LNCAP (cell line): ENCODE measurements around the gene MTERF2.

Experiments used
- TF ChIP-seq, protein P1 (sequence below): fragments of 450-650 bp; IDR thresholded peaks from 2 replicates; pipeline ENCODE4 v1.5.1; 2017; ENCODE audit warnings: mild to moderate bottlenecking

The MTERF2 gene

DNA sequence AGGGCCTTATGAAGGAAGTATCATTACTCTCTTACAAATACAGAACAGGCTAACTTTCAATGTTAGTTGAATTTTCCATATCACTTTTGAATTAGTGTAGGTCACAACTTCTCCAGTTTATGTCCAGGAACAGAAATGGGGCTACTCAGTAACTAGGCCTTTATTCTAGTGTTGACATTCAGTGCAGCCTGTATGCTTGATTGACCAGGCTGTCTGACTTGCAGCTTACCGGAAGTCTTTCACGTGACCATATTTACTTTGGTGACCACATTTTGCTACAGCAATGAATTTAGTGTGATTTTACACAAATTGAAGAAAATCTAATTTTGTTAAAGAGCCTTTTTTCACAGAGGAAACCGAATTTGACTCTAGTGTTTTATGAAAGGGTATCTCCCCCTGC, 12.4 kb downstream of the MTERF2 start:
- TF ChIP-seq, protein P1, sequence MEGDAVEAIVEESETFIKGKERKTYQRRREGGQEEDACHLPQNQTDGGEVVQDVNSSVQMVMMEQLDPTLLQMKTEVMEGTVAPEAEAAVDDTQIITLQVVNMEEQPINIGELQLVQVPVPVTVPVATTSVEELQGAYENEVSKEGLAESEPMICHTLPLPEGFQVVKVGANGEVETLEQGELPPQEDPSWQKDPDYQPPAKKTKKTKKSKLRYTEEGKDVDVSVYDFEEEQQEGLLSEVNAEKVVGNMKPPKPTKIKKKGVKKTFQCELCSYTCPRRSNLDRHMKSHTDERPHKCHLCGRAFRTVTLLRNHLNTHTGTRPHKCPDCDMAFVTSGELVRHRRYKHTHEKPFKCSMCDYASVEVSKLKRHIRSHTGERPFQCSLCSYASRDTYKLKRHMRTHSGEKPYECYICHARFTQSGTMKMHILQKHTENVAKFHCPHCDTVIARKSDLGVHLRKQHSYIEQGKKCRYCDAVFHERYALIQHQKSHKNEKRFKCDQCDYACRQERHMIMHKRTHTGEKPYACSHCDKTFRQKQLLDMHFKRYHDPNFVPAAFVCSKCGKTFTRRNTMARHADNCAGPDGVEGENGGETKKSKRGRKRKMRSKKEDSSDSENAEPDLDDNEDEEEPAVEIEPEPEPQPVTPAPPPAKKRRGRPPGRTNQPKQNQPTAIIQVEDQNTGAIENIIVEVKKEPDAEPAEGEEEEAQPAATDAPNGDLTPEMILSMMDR = no peak

DNA sequence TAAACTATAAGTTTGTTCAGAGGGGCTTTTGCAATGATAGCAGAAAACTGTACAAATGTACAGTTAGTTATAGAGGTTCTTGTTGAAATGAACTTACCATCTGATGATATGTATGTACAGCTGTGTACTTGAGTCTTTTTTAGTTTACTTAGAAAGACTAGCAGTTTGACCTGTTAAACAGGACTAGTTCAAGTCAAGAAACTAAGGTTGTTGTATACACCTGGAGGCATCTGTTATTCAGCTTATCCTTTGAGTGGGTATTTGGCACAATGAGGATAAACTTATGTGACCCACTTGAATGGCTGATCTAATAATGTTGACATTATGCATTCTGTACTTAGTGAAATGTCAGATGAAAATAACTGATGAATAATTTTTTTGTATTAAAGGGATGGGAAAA, 13.4 kb downstream of the MTERF2 start:
- TF ChIP-seq, protein P1 = no peak

DNA sequence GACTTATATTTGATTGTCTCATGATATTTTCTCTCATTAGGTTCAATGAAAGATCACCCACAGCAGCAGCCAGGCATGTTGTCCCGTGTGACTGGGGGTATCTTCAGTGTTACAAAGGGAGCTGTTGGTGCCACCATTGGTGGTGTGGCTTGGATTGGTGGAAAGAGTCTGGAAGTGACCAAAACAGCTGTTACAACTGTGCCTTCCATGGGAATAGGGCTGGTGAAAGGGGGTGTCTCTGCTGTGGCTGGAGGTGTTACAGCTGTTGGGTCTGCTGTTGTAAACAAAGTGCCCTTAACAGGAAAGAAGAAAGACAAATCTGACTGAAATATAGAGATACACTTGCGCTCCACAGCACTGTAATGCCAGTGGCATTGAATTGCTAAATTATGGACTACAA, 15.9 kb downstream of the MTERF2 start:
- TF ChIP-seq, protein P1 = no peak

DNA sequence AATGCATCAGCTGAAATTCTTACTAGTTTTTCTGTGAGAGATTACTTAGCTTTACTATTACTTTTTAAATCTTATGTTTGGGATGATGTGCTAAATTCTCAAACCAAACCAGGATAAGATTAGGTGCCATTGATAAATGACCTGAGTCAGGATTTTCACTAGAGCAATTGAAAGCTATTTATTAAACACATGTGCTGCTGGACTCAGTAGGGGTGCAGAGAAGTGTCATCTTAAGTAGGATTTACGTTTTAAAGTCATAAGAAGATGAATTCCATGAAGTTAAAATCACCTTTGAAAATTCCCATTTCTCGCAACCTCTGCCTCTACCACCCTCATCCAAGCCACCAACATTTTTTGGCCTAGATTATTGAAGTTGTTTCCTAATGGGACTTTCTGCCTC, 22.4 kb downstream of the MTERF2 start:
- TF ChIP-seq, protein P1 = no peak

DNA sequence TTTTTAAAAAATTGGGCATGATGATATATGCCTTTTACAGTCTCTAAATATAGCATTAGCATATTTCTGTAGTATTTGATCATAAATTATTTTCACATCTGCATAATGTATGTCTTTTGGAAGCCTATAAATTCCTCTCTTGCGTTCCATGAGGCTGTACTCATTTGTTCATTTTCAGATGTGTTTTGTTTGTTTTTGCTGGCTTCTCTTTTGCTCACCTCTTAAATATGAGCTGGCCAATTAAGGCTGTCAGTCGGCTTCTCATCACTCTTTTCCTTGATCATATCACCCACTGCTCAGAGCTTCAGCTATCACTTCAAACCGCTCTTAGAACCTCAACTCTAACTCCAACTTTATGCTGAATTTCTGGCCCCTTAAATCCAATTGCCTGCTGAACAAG, 24.7 kb downstream of the MTERF2 start:
- TF ChIP-seq, protein P1 = no peak

DNA sequence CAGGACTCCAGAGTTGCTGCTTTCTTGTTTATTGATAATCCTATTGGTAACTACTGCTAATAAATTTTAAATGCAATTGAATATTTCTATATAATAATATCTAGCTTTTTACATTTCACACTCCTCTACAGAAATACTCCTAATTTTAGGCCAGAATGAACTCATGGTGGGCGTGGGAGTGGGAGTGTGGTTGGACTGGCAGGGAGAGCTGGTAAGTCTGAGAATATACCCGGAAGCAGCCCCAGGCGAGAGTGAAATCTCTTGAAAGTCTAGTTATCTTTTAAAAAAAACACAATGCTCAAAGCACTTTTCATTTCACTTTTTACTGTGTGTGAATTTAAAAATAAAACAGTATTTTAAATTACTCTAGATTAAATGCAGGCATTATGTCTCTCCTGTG, 26.5 kb downstream of the MTERF2 start:
- TF ChIP-seq, protein P1 = no peak

DNA sequence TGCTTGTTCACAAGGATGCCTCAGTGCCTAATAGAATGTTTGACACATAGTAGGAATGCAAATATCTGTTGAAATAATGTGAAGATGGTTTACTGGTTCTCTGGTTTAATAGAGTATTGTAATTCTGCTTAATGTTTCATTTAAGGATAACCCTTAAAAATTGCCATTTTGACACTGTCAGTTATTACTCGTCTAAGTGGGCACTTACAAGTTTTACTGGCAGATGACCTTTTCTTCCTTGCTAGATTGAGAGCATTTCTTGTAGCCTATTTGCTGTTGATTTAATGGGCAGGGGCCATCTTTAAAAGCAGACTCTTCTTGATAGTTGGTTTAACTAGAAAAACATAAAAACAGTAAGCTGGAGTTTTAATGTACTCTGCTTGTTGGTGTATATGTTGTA, 29.4 kb downstream of the MTERF2 start:
- TF ChIP-seq, protein P1 = no peak

DNA sequence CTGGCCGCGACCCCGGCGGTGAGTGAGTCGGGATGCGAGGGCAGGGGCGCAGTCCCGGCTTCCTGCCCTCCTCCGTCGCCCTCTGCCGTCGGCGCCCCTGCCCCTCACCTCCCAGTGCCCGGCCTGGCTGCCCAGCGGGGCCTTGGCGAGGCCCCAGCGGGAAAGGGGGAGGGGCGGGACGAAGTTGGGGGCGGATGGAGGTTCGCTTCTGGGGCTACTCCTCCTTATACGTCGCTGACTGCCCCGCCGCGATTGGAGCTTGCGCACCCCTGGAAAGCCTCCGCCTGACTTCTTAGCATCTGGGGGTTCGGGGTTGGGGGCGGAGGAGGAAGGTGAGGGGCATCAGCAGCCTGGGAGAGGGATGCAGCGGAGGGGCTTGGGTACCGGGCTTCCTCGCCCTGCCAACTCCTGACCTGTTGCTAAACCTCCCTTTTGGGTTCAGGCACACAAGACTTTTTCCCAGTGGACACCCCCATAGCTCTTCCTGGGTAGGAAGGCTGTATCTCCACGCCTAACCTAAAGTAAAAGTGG, 30.8 kb downstream of the MTERF2 start:
- TF ChIP-seq, protein P1 = peak; percentile 37; the same call in 1 of the 2 replicates
